ENCODE data around the gene MAGEB2.

MAGEB2 gene

DNA sequence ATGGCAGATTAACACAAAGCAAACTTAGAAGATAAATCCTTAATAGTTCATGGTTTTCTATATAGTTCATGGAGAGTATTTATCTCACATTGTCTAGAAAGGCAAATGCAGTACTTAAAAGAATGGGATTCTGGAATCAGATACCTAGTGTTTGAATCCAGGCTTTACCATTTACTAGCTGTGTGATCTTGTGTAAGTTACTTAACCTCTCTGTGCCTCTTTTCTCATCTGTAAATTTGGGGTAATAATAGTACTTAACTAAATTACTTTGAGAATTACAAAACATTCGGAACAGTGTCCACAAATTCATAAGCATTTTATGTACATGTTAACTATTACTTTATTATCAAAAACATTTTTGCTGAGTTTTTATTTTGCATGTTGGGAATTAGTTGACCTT, 47.4 kb downstream of the MAGEB2 start:
- DNase-seq (ENCODE audit: low read depth): no peak
- in situ Hi-C loops (cut with HindIII; ENCODE audit: low sequenced_read_pairs): no loop called here

More for the DNA sequence above, 47.4 kb downstream of the MAGEB2 start:
- TF ChIP-seq, protein P1, sequence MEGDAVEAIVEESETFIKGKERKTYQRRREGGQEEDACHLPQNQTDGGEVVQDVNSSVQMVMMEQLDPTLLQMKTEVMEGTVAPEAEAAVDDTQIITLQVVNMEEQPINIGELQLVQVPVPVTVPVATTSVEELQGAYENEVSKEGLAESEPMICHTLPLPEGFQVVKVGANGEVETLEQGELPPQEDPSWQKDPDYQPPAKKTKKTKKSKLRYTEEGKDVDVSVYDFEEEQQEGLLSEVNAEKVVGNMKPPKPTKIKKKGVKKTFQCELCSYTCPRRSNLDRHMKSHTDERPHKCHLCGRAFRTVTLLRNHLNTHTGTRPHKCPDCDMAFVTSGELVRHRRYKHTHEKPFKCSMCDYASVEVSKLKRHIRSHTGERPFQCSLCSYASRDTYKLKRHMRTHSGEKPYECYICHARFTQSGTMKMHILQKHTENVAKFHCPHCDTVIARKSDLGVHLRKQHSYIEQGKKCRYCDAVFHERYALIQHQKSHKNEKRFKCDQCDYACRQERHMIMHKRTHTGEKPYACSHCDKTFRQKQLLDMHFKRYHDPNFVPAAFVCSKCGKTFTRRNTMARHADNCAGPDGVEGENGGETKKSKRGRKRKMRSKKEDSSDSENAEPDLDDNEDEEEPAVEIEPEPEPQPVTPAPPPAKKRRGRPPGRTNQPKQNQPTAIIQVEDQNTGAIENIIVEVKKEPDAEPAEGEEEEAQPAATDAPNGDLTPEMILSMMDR (IDR thresholded peaks at IDR 0.05; ENCODE audit: low read depth, low read length, missing control alignments): no peak
- no peak overlapping the region for H3K4me3 ChIP-seq (ENCODE audit: low read depth, low read length)

Measured in astrocyte of the cerebellum (primary cell).